BLaER1 treated with 17β-estradiol and CSF1 and Interleukin-3, amounts not matched to agents 10 nM and 100 nM (cell line): ENCODE results near the gene EPHA2.
"Not testable (repeated sequence)": the region's sequence is repeated elsewhere in the genome, so short reads cannot be mapped to it uniquely, and the experiment has no call there.

Source experiments
- H3K27ac ChIP-seq, 11 experiments: shearing (Covaris generic); formaldehyde crosslinking; 2 replicates each; pipeline ENCODE4 v1.8.1; 2022
- H3K27me3 ChIP-seq, 11 experiments: shearing (Covaris generic); formaldehyde crosslinking; 2 replicates each; pipeline ENCODE4 v1.8.1; 2022
- H3K36me3 ChIP-seq, 11 experiments: shearing (Covaris generic); formaldehyde crosslinking; 2 replicates each; pipeline ENCODE4 v1.8.1; 2022
- H3K4me1 ChIP-seq, 10 experiments: shearing (Covaris generic); formaldehyde crosslinking; 2 replicates each; pipeline ENCODE4 v1.8.1; 2022
- H3K4me2 ChIP-seq, 11 experiments: shearing (Covaris generic); formaldehyde crosslinking; 2 replicates each; pipeline ENCODE4 v1.8.1; 2022
- H3K4me3 ChIP-seq, 10 experiments: shearing (Covaris generic); formaldehyde crosslinking; 2 replicates each; pipeline ENCODE4 v1.8.1; 2022
- H3K9ac ChIP-seq, 11 experiments: shearing (Covaris generic); formaldehyde crosslinking; 2 replicates each; pipeline ENCODE4 v1.8.1; 2022
- H3K9me3 ChIP-seq, 11 experiments: shearing (Covaris generic); formaldehyde crosslinking; replicated peaks in 1 of 11; 2 replicates each; pipeline ENCODE4 v1.8.1; 2022
- H4K20me1 ChIP-seq, 11 experiments: shearing (Covaris generic); formaldehyde crosslinking; 2 replicates each; pipeline ENCODE4 v1.8.1; 2022
- Cebpa-rat ChIP-seq, 11 experiments: shearing (Covaris generic); IDR thresholded peaks; 2 replicates each; pipeline ENCODE4 v1.8.1; 2022

Gene EPHA2

DNA sequence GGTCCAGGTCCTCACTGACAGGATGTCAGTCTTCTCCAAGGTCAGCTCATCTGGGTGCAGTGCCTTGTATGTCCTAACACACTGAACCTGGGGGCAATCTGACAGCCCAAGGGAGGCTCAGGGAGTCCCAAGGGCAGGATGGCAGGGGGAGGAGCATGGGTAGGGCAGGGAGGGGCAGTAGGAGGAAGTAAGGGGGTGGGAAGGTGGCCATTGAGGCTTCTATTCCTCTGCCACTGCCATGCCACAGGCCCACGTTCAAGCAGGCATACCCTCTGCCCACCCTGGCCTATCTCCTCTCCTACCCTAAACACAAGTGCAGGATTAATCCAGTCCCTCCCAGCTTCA, 43.3 kb upstream of the EPHA2 start:
- TF ChIP-seq Cebpa-rat (IDR thresholded peaks at IDR 0.05) = no peak
- H3K27ac ChIP-seq = peak overlapping the region in 1 of 11 experiments; percentile 16; a peak in 1 of 22 replicates
- peak overlapping the region in 1 of 11 experiments; percentile 23; a peak in 2 of 22 replicates for H3K9ac ChIP-seq
- no peak overlapping the region for H3K4me3 ChIP-seq
- H3K4me1 ChIP-seq = peaks cover 6 to 20% (median 14%) of the 10 kb centered on the region in 10 experiments
- no peaks in the 10 kb centered on the region for H3K27me3 ChIP-seq
- peaks cover 0 to 76% (median 27%) of the 10 kb centered on the region in 11 experiments; a peak in 15 of 22 replicates for H3K36me3 ChIP-seq
- H4K20me1 ChIP-seq = peaks cover 0 to 26% (median 4%) of the 10 kb centered on the region in 11 experiments; a peak in 4 of 22 replicates
- H3K9me3 ChIP-seq = no peaks in the 10 kb centered on the region
- peak overlapping the region in 10 of 11 experiments; percentile 3 to 41 (median 24); a peak in 11 of 22 replicates for H3K4me2 ChIP-seq

DNA sequence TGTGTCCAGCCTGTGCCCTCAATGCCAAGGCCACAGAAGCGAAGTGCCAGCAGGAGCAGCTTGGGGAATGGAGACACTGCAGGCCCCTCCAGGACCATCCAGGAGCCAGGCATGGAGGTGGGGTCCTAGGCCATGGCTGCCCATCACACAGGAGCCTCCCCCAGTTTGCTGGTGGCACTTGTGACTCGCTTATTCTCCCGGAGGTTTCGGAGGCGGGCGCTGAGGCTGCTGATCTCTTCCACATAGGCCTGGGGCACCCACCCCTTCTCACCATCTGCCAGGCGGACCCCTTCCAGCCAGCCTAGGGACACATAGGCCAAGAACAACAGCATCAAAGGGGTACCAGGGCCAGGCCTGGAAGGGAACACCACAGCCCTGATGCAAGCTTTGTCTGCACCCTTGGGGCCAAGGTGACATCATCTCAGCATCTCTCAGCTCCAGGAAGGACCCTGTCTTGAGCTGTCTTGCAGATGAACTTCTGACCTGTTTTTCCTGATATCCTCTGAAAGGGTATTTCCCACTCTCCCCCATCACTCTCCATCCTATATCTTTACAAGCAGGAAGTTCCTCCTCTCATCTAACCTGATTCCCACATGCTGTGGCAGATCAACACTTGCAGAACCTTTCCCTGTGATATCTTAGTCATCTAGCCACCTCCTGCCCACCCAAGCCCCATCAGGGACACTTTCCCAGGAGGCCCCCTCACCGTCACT, 42.7 kb upstream of the EPHA2 start:
- H3K4me1 ChIP-seq = peaks cover 6 to 20% (median 14%) of the 10 kb centered on the region in 10 experiments
- peak overlapping the region in 7 of 11 experiments; percentile 3 to 41 (median 12); a peak in 6 of 22 replicates for H3K4me2 ChIP-seq
- TF ChIP-seq Cebpa-rat (IDR thresholded peaks at IDR 0.05) = no peak
- no peak overlapping the region for H3K4me3 ChIP-seq
- H3K27ac ChIP-seq = peak overlapping the region in 1 of 11 experiments; percentile 25; a peak in 2 of 22 replicates
- no peaks in the 10 kb centered on the region for H3K9me3 ChIP-seq
- H4K20me1 ChIP-seq = peaks cover 0 to 26% (median 4%) of the 10 kb centered on the region in 11 experiments; a peak in 4 of 22 replicates
- H3K27me3 ChIP-seq = no peaks in the 10 kb centered on the region
- H3K36me3 ChIP-seq = peaks cover 0 to 71% (median 22%) of the 10 kb centered on the region in 11 experiments; a peak in 15 of 22 replicates
- peak overlapping the region in 3 of 11 experiments; percentile 8 to 10 (median 9); a peak in 5 of 22 replicates for H3K9ac ChIP-seq

DNA sequence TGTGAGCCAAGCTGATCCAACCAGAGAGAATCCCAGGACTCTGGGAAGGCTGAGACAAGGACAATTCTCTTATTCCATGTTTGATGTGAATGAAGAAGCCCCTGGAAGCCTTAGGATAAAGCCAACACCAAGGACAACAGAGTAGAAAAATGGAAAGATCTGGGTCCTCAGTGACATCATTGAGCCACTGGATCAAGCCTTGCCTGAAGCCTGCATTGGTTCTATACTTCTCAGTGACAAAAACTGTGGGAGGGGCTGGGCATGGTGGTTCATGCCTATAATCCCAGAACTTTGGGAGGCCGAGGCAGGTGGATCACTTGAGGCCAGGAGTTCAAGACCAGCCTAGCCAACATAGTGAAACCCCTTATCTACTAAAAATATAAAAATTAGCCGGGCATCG, 41.0 kb upstream of the EPHA2 start:
- Histone ChIP-seq H3K4me3 (no peak overlapping the region), H3K9ac (no peak overlapping the region), H3K27me3 (no peaks in the 10 kb centered on the region), H3K36me3 (peaks cover 0 to 54% (median 18%) of the 10 kb centered on the region in 11 experiments; a peak in 11 of 22 replicates), H3K4me1 (peaks cover 6 to 24% (median 18%) of the 10 kb centered on the region in 10 experiments), H3K9me3 (no peaks in the 10 kb centered on the region), H3K27ac (no peak overlapping the region), H3K4me2 (no peak overlapping the region), H4K20me1 (peaks cover 0 to 26% (median 4%) of the 10 kb centered on the region in 11 experiments; a peak in 4 of 22 replicates)
- TF ChIP-seq Cebpa-rat (IDR thresholded peaks at IDR 0.05) = no peak

DNA sequence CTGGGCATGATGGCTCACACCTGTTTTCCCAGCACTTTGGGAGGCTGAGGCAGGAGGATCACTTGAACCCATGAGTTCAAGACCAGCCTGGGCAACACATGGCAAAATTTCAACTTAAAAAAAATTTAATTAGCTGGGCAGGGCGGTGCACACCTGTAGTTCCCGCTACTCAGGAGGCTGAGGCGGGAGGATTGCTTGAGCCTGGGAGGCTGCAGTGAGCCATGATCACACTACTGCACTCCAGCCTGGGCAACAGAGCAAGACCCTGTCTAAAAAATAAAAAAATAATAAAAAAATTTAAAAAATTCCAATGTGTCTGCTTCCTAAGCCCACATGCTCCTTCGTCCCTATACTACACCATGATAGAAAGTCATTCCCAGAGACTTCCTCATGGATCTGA, 40.3 kb upstream of the EPHA2 start:
- not testable (repeated sequence) for H3K27ac ChIP-seq, H3K4me3 ChIP-seq, H3K9ac ChIP-seq, H3K9me3 ChIP-seq, H3K4me2 ChIP-seq, H3K27me3 ChIP-seq
- H3K36me3 ChIP-seq = peaks cover 0 to 47% (median 11%) of the 10 kb centered on the region in 11 experiments; a peak in 11 of 22 replicates
- peaks cover 0 to 26% (median 4%) of the 10 kb centered on the region in 11 experiments; a peak in 4 of 22 replicates for H4K20me1 ChIP-seq
- H3K4me1 ChIP-seq = peaks cover 6 to 30% (median 23%) of the 10 kb centered on the region in 10 experiments

DNA sequence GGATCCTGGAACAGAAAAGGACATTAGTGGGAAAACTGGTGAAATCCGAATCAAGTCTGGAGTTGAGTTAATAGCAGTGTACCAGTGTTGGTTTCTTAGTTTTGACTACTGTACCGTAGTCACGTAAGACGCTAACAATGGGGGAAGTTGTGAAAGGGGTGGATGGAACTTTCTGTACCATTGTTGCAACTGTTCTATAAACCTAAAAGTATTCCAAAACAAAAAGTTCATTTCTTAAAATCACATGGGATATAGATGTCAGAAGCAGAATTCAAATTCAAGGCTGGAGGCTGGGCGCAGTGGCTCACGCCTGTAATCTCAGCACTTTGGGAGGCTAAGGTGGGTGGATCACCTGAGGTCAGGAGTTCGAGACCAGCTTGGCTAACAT, 39.6 kb upstream of the EPHA2 start:
- peaks cover 0 to 26% (median 4%) of the 10 kb centered on the region in 11 experiments; a peak in 5 of 22 replicates for H4K20me1 ChIP-seq
- TF ChIP-seq Cebpa-rat (IDR thresholded peaks at IDR 0.05) = no peak
- peaks cover 0 to 40% (median 8%) of the 10 kb centered on the region in 11 experiments; a peak in 11 of 22 replicates for H3K36me3 ChIP-seq
- no peak overlapping the region for H3K27ac ChIP-seq
- no peak overlapping the region for H3K4me2 ChIP-seq
- peaks cover 6 to 33% (median 25%) of the 10 kb centered on the region in 10 experiments for H3K4me1 ChIP-seq
- H3K27me3 ChIP-seq = no peaks in the 10 kb centered on the region
- no peak overlapping the region for H3K4me3 ChIP-seq
- no peaks in the 10 kb centered on the region for H3K9me3 ChIP-seq
- no peak overlapping the region for H3K9ac ChIP-seq

DNA sequence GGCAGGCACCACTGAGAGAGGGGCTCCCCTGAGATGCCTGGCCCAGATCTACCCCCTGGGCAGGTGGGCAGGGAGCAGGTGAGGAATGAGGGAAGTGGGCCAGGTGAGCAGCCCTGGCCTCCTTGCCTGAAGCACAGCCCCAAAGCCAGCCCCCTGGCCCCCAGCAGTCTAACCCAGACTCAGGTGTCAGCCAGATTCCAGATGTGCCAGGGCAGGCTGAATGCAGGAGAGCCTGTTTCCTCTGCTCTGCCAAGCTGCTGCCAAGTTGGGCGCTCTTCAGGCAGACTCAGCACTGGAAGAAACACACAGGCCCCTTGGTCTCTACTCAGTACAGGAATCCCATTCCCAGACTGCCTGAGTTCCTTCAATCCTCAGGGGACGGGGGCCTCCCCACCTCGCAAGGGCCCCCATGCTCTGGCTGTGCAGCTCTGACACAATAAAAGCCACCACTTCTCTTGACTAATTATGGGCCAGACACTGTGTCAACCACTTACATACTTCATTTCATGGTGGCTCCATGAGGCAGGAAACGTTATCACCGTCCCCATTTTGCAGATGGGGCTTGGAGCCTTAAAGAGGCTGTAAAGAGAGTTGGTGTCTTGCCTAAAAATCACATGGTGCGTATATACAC, 36.2 kb upstream of the EPHA2 start:
- no peak for TF ChIP-seq Cebpa-rat (IDR thresholded peaks at IDR 0.05)
- 0 out of 22 replicates have a peak overlapping the region, but pooled peaks of 1 of the 11 experiments have one; percentile 5 for H3K9ac ChIP-seq

DNA sequence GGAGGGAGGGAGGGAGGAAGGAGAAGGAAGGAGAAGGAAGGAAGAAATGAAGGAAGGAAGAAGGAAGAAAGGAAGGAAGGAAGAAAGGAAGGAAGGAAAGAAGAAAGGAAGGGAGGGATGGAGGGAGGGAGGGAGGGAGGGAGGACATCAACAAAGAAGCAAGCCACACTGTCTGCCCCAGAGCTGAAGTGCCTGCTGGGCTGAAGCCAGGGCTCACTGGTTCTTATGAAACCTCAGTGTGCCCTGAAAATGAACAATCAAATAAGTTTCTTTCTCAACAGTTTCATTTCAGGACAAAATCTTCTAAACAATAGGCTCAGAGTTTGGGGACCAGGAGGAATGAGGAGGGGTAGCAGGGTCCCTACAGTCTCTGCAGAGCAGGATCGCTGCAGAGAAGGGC, 35.4 kb upstream of the EPHA2 start:
- H3K36me3 ChIP-seq = no peaks in the 10 kb centered on the region
- no peak overlapping the region for H3K27ac ChIP-seq
- no peak overlapping the region for H3K4me3 ChIP-seq
- H3K9me3 ChIP-seq = no peaks in the 10 kb centered on the region
- no peaks in the 10 kb centered on the region; a peak in 1 of 22 replicates for H4K20me1 ChIP-seq
- no peaks in the 10 kb centered on the region for H3K27me3 ChIP-seq
- TF ChIP-seq Cebpa-rat (IDR thresholded peaks at IDR 0.05) = no peak
- H3K9ac ChIP-seq = 0 out of 22 replicates have a peak overlapping the region, but pooled peaks of 1 of the 11 experiments have one; percentile 5
- H3K4me1 ChIP-seq = peaks cover 0 to 20% (median 11%) of the 10 kb centered on the region in 10 experiments; a peak in 16 of 20 replicates
- peak overlapping the region in 6 of 11 experiments; percentile 14 to 48 (median 30); a peak in 5 of 22 replicates for H3K4me2 ChIP-seq

More for the DNA sequence above, 36.2 kb upstream of the EPHA2 start:
- Histone ChIP-seq H3K4me3 (no peak overlapping the region), H3K27me3 (no peaks in the 10 kb centered on the region), H4K20me1 (peaks cover 0 to under 1% (median 0%) of the 10 kb centered on the region in 11 experiments; a peak in 1 of 22 replicates), H3K4me1 (peaks cover 0 to 20% (median 11%) of the 10 kb centered on the region in 10 experiments; a peak in 16 of 20 replicates), H3K36me3 (peaks cover 0 to 5% (median 0%) of the 10 kb centered on the region in 11 experiments; a peak in 1 of 22 replicates), H3K27ac (no peak overlapping the region), H3K9me3 (no peaks in the 10 kb centered on the region), H3K4me2 (peak overlapping the region in 6 of 11 experiments; percentile 14 to 48 (median 30); a peak in 3 of 22 replicates)

DNA sequence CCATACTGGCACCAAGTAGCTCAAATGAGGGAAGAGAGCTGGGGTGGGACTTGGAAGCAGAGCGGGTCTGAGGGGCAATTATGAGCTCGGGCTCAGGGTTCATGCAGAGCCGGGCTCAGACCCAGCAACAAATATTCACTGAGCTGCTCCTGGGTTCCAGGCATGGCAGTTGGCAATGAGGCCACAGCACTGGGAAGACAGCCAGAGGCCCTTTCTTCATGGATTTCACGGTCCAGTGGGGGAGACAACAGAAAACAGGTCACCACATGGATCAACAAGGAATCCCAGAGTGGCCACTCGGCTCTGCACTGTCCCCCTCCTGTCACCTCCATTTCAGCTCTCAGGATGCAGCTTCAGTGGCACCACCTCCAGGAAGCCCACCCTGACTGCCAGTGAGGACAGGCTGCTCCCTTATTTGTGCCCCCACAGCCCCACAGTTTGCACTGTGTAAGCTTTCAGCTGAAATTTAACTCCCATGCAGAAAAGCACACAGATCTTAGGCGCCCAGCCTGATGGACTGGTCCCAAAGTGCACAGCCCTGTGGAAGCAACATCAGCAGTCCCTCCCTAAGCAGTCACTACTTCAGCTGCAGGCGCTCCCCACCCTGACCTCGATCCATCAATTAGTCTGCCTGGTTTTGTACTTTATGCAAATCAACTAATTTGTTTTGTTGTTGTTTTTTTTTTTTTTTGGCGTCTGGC, 34.2 kb upstream of the EPHA2 start:
- Histone ChIP-seq H3K36me3 (no peaks in the 10 kb centered on the region), H3K4me3 (no peak overlapping the region), H3K9me3 (no peaks in the 10 kb centered on the region), H3K4me1 (peaks cover 0 to 20% (median 11%) of the 10 kb centered on the region in 10 experiments; a peak in 16 of 20 replicates), H3K27me3 (no peaks in the 10 kb centered on the region), H3K9ac (no peak overlapping the region), H3K4me2 (no peak overlapping the region), H3K27ac (no peak overlapping the region), H4K20me1 (no peaks in the 10 kb centered on the region; a peak in 1 of 22 replicates)
- no peak for TF ChIP-seq Cebpa-rat (IDR thresholded peaks at IDR 0.05)
